Measurements from ENCODE around the gene ZNF485.
A peak's percentile ranks its signal among the peaks of the same experiment; 100 is the strongest.
"Not testable (repeated sequence)": the region's sequence is repeated elsewhere in the genome, so short reads cannot be mapped to it uniquely, and the experiment has no call there.

The ZNF485 gene

GRCh38 chr10:43596546-43596945 is 9.7 kb upstream of the ZNF485 start:
- DNase-seq (ENCODE audit: low read depth), result peak; percentile 35
- no peak for TF ChIP-seq CTCF (IDR thresholded peaks at IDR 0.05; ENCODE audit: low read depth, low read length)
- no peak for TF ChIP-seq MYC (IDR thresholded peaks at IDR 0.05; ENCODE audit: low read depth, low read length)
- TF ChIP-seq POLR2A (IDR thresholded peaks at IDR 0.05; ENCODE audit: extremely low read depth, insufficient read length), result no peak
- no peak for TF ChIP-seq MAX (IDR thresholded peaks at IDR 0.05; ENCODE audit: low read depth, low read length)
- H3K4me3 ChIP-seq (ENCODE audit: low read depth, low read length), result no peak overlapping the region

- TF ChIP-seq CTCF (IDR thresholded peaks at IDR 0.05; ENCODE audit: low read depth, low read length) (no peak), MAX (IDR thresholded peaks at IDR 0.05; ENCODE audit: low read depth, low read length) (no peak), MYC (IDR thresholded peaks at IDR 0.05; ENCODE audit: low read depth, low read length) (no peak), POLR2A (IDR thresholded peaks at IDR 0.05; ENCODE audit: extremely low read depth, insufficient read length) (no peak)
- no peak for DNase-seq (ENCODE audit: low read depth)
- no peak overlapping the region for H3K4me3 ChIP-seq (ENCODE audit: low read depth, low read length)
Measured at GRCh38 chr10:43598446-43598845, 7.8 kb upstream of the ZNF485 start.

GRCh38 chr10:43599333-43599732 is 6.9 kb upstream of the ZNF485 start:
- no peak overlapping the region for H3K4me3 ChIP-seq (ENCODE audit: low read depth, low read length)
- DNase-seq (ENCODE audit: low read depth), result no peak
- no peak for TF ChIP-seq MYC (IDR thresholded peaks at IDR 0.05; ENCODE audit: low read depth, low read length)
- no peak for TF ChIP-seq POLR2A (IDR thresholded peaks at IDR 0.05; ENCODE audit: extremely low read depth, insufficient read length)
- no peak for TF ChIP-seq CTCF (IDR thresholded peaks at IDR 0.05; ENCODE audit: low read depth, low read length)
- no peak for TF ChIP-seq MAX (IDR thresholded peaks at IDR 0.05; ENCODE audit: low read depth, low read length)

- DNase-seq (ENCODE audit: low read depth); H3K4me3 ChIP-seq (ENCODE audit: low read depth, low read length): not testable (repeated sequence)
Measured at GRCh38 chr10:43601576-43601975, 4.7 kb upstream of the ZNF485 start.

- TF ChIP-seq POLR2A (IDR thresholded peaks at IDR 0.05; ENCODE audit: extremely low read depth, insufficient read length) (no peak), CTCF (IDR thresholded peaks at IDR 0.05; ENCODE audit: low read depth, low read length) (no peak), MAX (IDR thresholded peaks at IDR 0.05; ENCODE audit: low read depth, low read length) (no peak), MYC (IDR thresholded peaks at IDR 0.05; ENCODE audit: low read depth, low read length) (no peak)
- DNase-seq (ENCODE audit: low read depth), result no peak
- peak overlapping the region; percentile 65 for H3K4me3 ChIP-seq (ENCODE audit: low read depth, low read length)
Measured at GRCh38 chr10:43605850-43606322, 352 bp upstream of the ZNF485 start.

GRCh38 chr10:43607199-43607573 is 948 bp downstream of the ZNF485 start:
- peak overlapping the region; percentile 65 for H3K4me3 ChIP-seq (ENCODE audit: low read depth, low read length)
- DNase-seq (ENCODE audit: low read depth), result no peak
- TF ChIP-seq CTCF (IDR thresholded peaks at IDR 0.05; ENCODE audit: low read depth, low read length) (no peak), MYC (IDR thresholded peaks at IDR 0.05; ENCODE audit: low read depth, low read length) (no peak), POLR2A (IDR thresholded peaks at IDR 0.05; ENCODE audit: extremely low read depth, insufficient read length) (no peak), MAX (IDR thresholded peaks at IDR 0.05; ENCODE audit: low read depth, low read length) (no peak)

Data from NB4 (cell line).